Fibroblast of the aortic adventitia (primary cell): ENCODE measurements around the gene MAP3K14. TPM values are rescaled to one million over a fixed set of nuclear protein-coding genes. Genes with fewer than 3 reads are reported as not detected.

ENCODE experiments used
- DNase-seq: peaks from one replicate; pipeline ENCODE4 v3.0.0-alpha.2; 2010; ENCODE audit warnings: low read depth
- H3K4me3 ChIP-seq: 2 replicates; pipeline ENCODE4 v1.5.1; 2011; ENCODE audit warnings: low read depth, mild to moderate bottlenecking, control low read depth, low read length, moderate library complexity
- total RNA-seq: library from RNA; depleted of rRNA; stranded (reverse); fragments of >200 nt; gene quantifications from 2 replicates; pipeline ENCODE4 v1.2.3, GENCODE V29; 2012; ENCODE audit warnings: low replicate concordance
- TF ChIP-seq, protein P1 (sequence below): IDR thresholded peaks from 2 replicates; pipeline ENCODE4 v1.5.1; 2011; ENCODE audit warnings: mild to moderate bottlenecking, low read length, control low read depth, inconsistent platforms; ENCODE audit not compliant: insufficient read depth

The MAP3K14 gene
- total RNA-seq, 1 donor: 3.3 TPM

DNA sequence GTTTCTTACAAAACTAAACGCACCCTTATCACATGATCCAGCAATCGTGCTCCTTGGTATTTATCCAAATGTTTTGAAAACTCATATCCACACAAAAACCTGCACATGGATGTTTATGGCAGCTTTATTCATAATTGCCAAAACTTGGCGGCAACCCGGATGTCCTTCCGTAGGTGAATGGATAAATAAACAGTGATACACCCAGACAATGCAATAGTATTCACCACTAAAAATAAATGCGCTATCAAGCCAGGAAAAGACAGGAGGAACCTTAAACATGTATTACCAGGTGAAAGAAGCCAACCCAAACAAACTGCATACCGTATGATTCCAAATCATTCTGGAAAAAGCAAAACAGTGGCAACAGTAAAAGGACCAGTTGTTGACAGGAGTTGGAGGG lies 64.9 kb downstream of the MAP3K14 start:
- no peak for DNase-seq
- no peak overlapping the region for H3K4me3 ChIP-seq

DNA sequence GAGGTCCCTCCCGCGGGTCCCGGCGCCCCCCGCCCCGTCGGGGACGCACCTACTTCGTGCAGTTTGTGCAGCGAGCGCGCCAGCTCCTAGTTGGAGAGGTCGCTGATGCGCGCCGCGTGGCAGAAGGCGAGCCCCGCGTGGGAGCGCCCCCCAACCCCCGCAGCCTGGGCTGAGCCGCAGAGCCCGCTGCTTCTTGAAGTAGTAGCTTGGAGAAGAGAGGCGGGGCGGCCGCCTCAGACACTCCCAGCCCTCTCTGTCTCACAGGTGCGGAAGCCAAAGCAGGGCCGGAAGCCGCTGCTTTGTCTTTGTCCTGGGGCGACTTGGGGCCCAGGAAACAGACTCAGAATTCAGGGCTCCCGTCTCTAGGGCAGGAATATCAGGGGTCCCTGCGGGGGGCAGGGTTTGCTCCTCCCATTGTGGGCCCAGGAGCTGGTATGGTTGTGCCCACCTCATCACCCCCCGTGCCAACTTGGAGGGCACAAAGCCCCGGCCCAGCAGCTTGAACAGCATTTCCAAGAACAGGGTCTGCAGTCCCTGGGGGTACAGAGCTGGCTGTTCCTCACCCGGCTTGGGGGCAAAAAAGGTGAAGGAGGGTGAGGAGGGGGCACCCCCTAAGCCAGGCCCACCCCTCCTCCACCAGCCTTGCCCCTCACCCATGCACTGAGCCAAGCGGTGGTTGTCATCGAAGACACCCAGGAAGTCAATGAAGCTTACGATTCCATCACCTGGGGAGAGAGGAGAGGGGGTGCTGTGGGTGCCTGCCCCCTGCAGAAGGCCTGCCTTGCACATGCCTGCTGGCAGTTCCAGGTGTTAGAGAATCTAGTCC lies 68.5 kb downstream of the MAP3K14 start:
- TF ChIP-seq, protein P1, sequence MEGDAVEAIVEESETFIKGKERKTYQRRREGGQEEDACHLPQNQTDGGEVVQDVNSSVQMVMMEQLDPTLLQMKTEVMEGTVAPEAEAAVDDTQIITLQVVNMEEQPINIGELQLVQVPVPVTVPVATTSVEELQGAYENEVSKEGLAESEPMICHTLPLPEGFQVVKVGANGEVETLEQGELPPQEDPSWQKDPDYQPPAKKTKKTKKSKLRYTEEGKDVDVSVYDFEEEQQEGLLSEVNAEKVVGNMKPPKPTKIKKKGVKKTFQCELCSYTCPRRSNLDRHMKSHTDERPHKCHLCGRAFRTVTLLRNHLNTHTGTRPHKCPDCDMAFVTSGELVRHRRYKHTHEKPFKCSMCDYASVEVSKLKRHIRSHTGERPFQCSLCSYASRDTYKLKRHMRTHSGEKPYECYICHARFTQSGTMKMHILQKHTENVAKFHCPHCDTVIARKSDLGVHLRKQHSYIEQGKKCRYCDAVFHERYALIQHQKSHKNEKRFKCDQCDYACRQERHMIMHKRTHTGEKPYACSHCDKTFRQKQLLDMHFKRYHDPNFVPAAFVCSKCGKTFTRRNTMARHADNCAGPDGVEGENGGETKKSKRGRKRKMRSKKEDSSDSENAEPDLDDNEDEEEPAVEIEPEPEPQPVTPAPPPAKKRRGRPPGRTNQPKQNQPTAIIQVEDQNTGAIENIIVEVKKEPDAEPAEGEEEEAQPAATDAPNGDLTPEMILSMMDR: no peak
- H3K4me3 ChIP-seq: peak overlapping the region; percentile 55
- no peak for DNase-seq

More for the DNA sequence above, 64.9 kb downstream of the MAP3K14 start:
- TF ChIP-seq, protein P1: no peak

DNA sequence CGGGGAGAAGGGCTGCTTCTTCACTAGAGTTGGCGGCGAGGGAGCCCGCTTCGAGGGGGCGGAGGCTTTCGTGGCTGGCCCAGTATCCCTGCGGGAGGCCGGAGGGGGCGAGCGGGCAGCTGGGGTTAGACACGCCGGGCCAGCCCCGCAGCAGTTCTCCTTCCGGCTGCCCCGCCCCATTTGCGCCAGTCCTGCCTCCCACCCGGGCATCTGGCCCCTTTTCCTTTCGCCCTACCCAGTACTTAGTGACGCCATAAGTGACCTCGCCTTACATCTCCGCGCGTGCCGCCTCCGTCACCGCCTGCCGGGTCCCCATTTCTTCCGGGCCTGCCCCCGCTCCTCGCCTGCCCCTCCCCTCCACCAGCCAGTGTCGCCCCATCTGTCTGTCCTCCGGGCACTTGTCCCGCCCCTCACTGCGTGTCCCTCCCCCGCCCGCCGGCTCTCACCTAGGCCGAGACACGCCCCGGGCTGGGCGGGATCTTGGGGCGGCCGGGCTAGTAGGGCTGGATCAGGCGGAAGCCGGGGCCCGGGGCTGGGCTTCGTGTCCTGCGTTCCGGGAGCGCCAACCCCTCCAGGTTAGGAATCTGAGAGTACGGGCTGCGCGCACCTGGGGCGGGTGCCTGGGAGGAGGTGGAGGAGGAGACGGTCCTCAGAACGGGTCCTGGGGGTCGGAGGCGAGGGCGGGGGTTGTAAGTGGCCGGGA lies 69.2 kb downstream of the MAP3K14 start:
- H3K4me3 ChIP-seq: peak overlapping the region; percentile 55
- peak; percentile 63 for DNase-seq
- TF ChIP-seq, protein P1: no peak

DNA sequence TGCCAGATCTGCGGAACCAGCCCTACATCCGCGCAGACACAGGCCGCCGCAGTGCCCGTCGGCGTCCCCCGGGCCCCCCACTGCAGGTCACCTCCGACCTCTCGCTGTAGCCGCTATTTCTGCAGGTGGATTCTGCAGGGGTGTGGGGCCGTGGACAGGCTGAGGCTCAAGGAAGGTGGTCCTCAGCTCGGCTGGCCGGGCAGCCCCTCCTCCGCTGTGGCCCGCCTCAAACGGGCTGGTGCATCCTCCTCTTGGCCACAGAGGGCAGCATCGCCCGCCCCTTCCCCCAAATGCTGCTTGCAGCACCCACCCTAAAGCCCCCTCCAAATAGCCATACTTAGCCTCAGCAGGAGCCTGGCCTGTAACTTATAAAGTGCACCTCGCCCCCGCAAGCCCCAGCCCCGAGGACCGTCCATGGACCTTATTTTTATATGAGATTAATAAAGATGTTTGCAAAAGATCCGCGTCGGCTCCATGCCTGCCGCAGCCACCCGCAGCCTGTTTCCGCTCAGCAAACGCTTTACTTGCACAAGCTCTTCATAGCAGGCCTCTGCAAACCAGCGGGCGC lies 69.9 kb downstream of the MAP3K14 start:
- no peak for DNase-seq
- H3K4me3 ChIP-seq: peak overlapping the region; percentile 55
- TF ChIP-seq, protein P1: peak; percentile 47

DNA sequence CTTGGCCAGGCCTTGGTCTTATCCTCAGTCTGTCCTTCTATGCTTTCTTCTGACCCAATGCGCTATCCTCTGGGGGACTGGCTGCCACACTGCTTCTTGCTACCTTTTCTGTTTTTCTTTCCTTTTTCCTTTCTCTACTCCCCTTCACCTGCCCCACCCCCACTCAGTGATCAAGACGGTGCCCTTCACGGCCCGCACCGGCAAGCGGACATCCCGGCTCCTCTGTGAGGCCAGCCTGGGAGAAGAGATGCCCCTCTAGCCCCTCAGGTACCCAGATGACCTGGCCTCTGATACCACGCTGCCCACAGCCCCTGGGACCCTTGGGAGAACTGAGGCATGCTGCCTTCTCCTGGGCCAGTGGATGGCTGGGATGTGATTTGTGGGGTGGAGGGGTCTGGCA lies 70.5 kb downstream of the MAP3K14 start:
- H3K4me3 ChIP-seq: no peak overlapping the region
- TF ChIP-seq, protein P1: no peak
- DNase-seq: no peak

DNA sequence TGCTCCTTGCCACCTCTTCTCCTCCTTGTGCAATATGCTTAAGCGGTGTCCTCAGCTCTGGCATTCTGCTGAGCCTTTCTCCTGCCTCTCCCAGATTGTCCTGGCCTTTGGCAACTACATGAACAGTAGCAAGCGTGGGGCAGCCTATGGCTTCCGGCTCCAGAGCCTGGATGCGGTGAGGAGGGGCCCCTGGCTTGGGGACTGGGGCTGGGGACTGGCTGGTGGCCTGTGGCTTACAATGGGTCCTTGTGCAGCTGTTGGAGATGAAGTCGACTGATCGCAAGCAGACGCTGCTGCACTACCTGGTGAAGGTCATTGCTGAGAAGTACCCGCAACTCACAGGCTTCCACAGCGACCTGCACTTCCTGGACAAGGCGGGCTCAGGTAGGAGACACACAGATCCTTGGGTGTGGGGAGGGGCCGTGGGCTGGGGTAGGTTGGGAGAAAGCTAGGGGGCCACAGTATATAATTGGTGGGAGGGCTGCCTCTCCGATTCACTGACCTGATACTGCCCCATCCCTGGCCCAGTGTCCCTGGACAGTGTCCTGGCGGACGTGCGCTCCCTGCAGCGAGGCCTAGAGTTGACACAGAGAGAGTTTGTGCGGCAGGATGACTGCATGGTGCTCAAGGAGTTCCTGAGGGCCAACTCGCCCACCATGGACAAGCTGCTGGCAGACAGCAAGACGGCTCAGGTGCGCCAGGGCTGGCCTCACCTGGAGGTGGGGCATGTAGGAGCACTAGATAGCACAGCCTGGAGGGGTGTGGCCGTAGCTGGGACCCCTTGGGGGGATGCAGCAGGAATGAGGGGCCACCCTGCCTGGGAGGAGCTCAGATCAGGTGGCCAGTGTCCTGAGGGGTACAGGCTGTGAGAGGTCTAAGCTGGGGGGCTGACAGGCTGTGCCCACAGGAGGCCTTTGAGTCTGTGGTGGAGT lies 71.8 kb downstream of the MAP3K14 start:
- TF ChIP-seq, protein P1: no peak
- DNase-seq: no peak
- H3K4me3 ChIP-seq: no peak overlapping the region
